Neural cell (in vitro differentiated cells): ENCODE measurements around the gene OXER1. TPM values are rescaled to one million over a fixed set of nuclear protein-coding genes. Genes with fewer than 3 reads are reported as not detected.

ENCODE experiments used
- H2AFZ ChIP-seq: fragments of 200-600, 300-800 bp; sonication (generic), shearing (Covaris generic); 2 replicates; pipeline ENCODE4 v1.6.0; 2014; ENCODE audit warnings: low read depth, mild to moderate bottlenecking, antibody characterized with exemption, low read length, moderate library complexity
- H3F3A ChIP-seq: fragments of 200-600 bp; shearing (Covaris generic); 2 replicates; pipeline ENCODE4 v1.6.1; 2016; ENCODE audit warnings: mild to moderate bottlenecking, moderate library complexity, mixed read lengths, antibody characterized with exemption, low read length; ENCODE audit not compliant: insufficient read depth, poor library complexity, severe bottlenecking
- H3K27ac ChIP-seq: fragments of 200-600, 300-800 bp; sonication (generic), shearing (Covaris generic); 2 replicates; pipeline ENCODE4 v1.5.1; 2014; ENCODE audit warnings: mild to moderate bottlenecking, low read length, moderate library complexity
- H3K27me3 ChIP-seq: fragments of 300-800, 200-600 bp; sonication (generic), shearing (Covaris generic); 2 replicates; pipeline ENCODE4 v1.6.0; 2014; ENCODE audit warnings: mild to moderate bottlenecking, low read depth, low read length, moderate library complexity; ENCODE audit not compliant: insufficient read depth
- H3K36me3 ChIP-seq: fragments of 300-800, 200-600 bp; sonication (generic), shearing (Covaris generic); 2 replicates; pipeline ENCODE4 v1.5.1; 2014; ENCODE audit warnings: mild to moderate bottlenecking, antibody characterized with exemption, low read length, moderate library complexity; ENCODE audit not compliant: insufficient read depth
- H3K4me2 ChIP-seq: fragments of 300-800, 200-600 bp; sonication (generic), shearing (Covaris generic); 2 replicates; pipeline ENCODE4 v1.6.0; 2014; ENCODE audit warnings: mild to moderate bottlenecking, low read length
- H3K4me3 ChIP-seq: fragments of 300-800, 200-600 bp; sonication (generic), shearing (Covaris generic); 2 replicates; pipeline ENCODE4 v1.5.1; 2014; ENCODE audit warnings: mild to moderate bottlenecking, low read length, moderate library complexity
- H3K79me2 ChIP-seq: fragments of 200-600 bp; shearing (Covaris generic); replicated peaks from 2 replicates; pipeline ENCODE4 v1.6.0; 2014; ENCODE audit warnings: mild to moderate bottlenecking, low read length, moderate library complexity; ENCODE audit not compliant: insufficient read depth
- H3K9ac ChIP-seq: fragments of 300-800, 200-600 bp; sonication (generic), shearing (Covaris generic); 2 replicates; pipeline ENCODE4 v1.6.1; 2016; ENCODE audit warnings: mild to moderate bottlenecking, low read length, mixed read lengths
- H3K9me2 ChIP-seq: fragments of 200-600 bp; shearing (Covaris generic); 2 replicates; pipeline ENCODE4 v1.6.1; 2016; ENCODE audit warnings: mild to moderate bottlenecking, low read length, mixed read lengths; ENCODE audit not compliant: insufficient read depth
- H3K9me3 ChIP-seq: fragments of 200-600, 300-800 bp; sonication (generic), shearing (Covaris generic); 2 replicates; pipeline ENCODE4 v1.6.1; 2016; ENCODE audit warnings: mild to moderate bottlenecking, mixed run types, low read length, moderate library complexity, mixed read lengths
- H4K20me1 ChIP-seq: fragments of 200-600 bp; shearing (Covaris generic); 2 replicates; pipeline ENCODE4 v1.6.1; 2016; ENCODE audit warnings: mild to moderate bottlenecking, mixed run types; ENCODE audit not compliant: insufficient read depth
- CTCF ChIP-seq: fragments of 450-650 bp; IDR thresholded peaks from 2 replicates; pipeline ENCODE4 v1.5.1; 2014; ENCODE audit warnings: antibody characterized with exemption, mild to moderate bottlenecking, moderate library complexity; ENCODE audit not compliant: poor library complexity, severe bottlenecking
- EP300 ChIP-seq: fragments of 450-650 bp; conservative IDR thresholded peaks from 2 replicates; pipeline ENCODE4 v1.6.1; 2014; ENCODE audit warnings: antibody characterized with exemption, mild to moderate bottlenecking, moderate library complexity; ENCODE audit not compliant: poor library complexity, severe bottlenecking
- EZH2 ChIP-seq: fragments of 200-600, 300-800 bp; shearing (Covaris generic), sonication (generic); IDR thresholded peaks from 2 replicates; pipeline ENCODE4 v1.6.1; 2014; ENCODE audit warnings: antibody characterized with exemption, low read length, borderline replicate concordance, mild to moderate bottlenecking; ENCODE audit not compliant: insufficient read depth, poor library complexity, severe bottlenecking
- MXI1 ChIP-seq: fragments of 450-650 bp; conservative IDR thresholded peaks from 2 replicates; pipeline ENCODE4 v1.6.1; 2014; ENCODE audit warnings: antibody characterized with exemption, mild to moderate bottlenecking; ENCODE audit not compliant: poor library complexity, severe bottlenecking
- POLR2AphosphoS5 ChIP-seq: IDR thresholded peaks from 2 replicates; pipeline ENCODE4 v1.6.1; 2012
- RAD21 ChIP-seq: fragments of 450-650 bp; conservative IDR thresholded peaks from 2 replicates; pipeline ENCODE4 v1.6.1; 2014; ENCODE audit warnings: antibody characterized with exemption, mild to moderate bottlenecking, moderate library complexity
- REST ChIP-seq: IDR thresholded peaks from 2 replicates; pipeline ENCODE4 v1.6.1; 2012; ENCODE audit warnings: borderline replicate concordance
- SMC3 ChIP-seq: fragments of 450-650 bp; conservative IDR thresholded peaks from 2 replicates; pipeline ENCODE4 v1.6.1; 2014; ENCODE audit warnings: antibody characterized with exemption, mild to moderate bottlenecking, moderate library complexity; ENCODE audit not compliant: poor library complexity
- TAF1 ChIP-seq: IDR thresholded peaks from 2 replicates; pipeline ENCODE4 v1.6.1; 2012; ENCODE audit warnings: low read depth
- polyA plus RNA-seq: library from polyadenylated mRNA; depleted of rRNA; stranded (reverse); fragments of >200 nt; gene quantifications from 2 replicates; pipeline ENCODE4 v1.2.3, GENCODE V29; 2014

Gene OXER1
- polyA plus RNA-seq, 1 donor from 2014 or later = not detected

- Histone ChIP-seq H3K79me2 (no peaks in the 10 kb centered on the region), H3K9me3 (no peaks in the 10 kb centered on the region), H3K36me3 (no peaks in the 10 kb centered on the region), H3K27ac (no peak overlapping the region), H3K4me3 (no peak overlapping the region), H3K4me2 (no peak overlapping the region), H3K9ac (no peak overlapping the region), H2AFZ (no peak overlapping the region), H3K27me3 (peaks cover 32% of the 10 kb centered on the region), H3F3A (no peaks in the 10 kb centered on the region), H4K20me1 (no peaks in the 10 kb centered on the region), H3K9me2 (no peaks in the 10 kb centered on the region)
- no peak for TF ChIP-seq REST
- TF ChIP-seq POLR2AphosphoS5 = no peak
- no peak for TF ChIP-seq EZH2
Observed at GRCh38 chr2:42791606-42792005, 27.7 kb upstream of the OXER1 start.

- H3K9me2 ChIP-seq = no peaks in the 10 kb centered on the region
- H3K9me3 ChIP-seq = no peaks in the 10 kb centered on the region
- H2AFZ ChIP-seq = no peak overlapping the region
- no peak overlapping the region for H3K4me2 ChIP-seq
- H3K36me3 ChIP-seq = no peaks in the 10 kb centered on the region
- H3K4me3 ChIP-seq = no peak overlapping the region
- H3K27ac ChIP-seq = no peak overlapping the region
- H3K9ac ChIP-seq = no peak overlapping the region
- no peaks in the 10 kb centered on the region for H4K20me1 ChIP-seq
- no peaks in the 10 kb centered on the region for H3K79me2 ChIP-seq
- H3K27me3 ChIP-seq = peaks cover 32% of the 10 kb centered on the region
- no peaks in the 10 kb centered on the region for H3F3A ChIP-seq
- no peak for TF ChIP-seq EZH2
- no peak for TF ChIP-seq REST
- no peak for TF ChIP-seq SMC3
- no peak for TF ChIP-seq TAF1
- TF ChIP-seq CTCF = no peak
- no peak for TF ChIP-seq POLR2AphosphoS5
- TF ChIP-seq MXI1 = no peak
- TF ChIP-seq EP300 = no peak
- TF ChIP-seq RAD21 = no peak
Observed at GRCh38 chr2:42789751-42790150, 25.8 kb upstream of the OXER1 start.
